GM12891 (cell line): ENCODE data around the gene TMCC1.

Experiments
- POLR2AphosphoS5 ChIP-seq: IDR thresholded peaks from 2 replicates; pipeline ENCODE4 v1.6.1; 2011; ENCODE audit warnings: low read depth, low read length, control low read depth
- TAF1 ChIP-seq: IDR thresholded peaks from 2 replicates; pipeline ENCODE4 v1.6.1; 2011; ENCODE audit warnings: low read depth, low read length, control low read depth

DNA sequence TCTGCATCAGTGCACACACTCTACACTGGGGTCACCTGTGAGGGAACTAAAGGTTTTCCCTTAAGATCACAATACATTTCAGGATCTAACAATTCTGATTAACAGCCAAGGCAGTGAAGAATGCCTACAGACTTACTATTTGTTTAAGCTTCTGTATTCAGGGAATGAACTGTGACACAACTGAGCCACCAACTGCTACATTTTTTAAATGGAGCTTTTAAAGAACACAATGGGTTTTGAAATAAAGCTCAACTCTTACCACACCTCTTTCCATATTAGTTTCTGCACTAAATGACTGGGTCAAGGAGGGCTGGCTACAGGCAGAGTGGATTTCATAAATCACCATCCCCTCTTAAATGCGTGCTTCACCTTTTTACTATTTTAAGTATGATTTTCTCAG, 100.2 kb downstream of the TMCC1 start:
- TF ChIP-seq POLR2AphosphoS5 = no peak
- no peak for TF ChIP-seq TAF1
